GM18502 (cell line): ENCODE results near the gene POGZ.
"Not testable (repeated sequence)": the region's sequence is repeated elsewhere in the genome, so short reads cannot be mapped to it uniquely, and the experiment has no call there.

Experiments used
- ATAC-seq: cut with Tn5 transposase; IDR thresholded peaks from one replicate; pipeline ENCODE4 v1.9.1; 2021; ENCODE audit warnings: mild to moderate bottlenecking; ENCODE audit not compliant: unreplicated experiment, poor library complexity

Gene POGZ

DNA sequence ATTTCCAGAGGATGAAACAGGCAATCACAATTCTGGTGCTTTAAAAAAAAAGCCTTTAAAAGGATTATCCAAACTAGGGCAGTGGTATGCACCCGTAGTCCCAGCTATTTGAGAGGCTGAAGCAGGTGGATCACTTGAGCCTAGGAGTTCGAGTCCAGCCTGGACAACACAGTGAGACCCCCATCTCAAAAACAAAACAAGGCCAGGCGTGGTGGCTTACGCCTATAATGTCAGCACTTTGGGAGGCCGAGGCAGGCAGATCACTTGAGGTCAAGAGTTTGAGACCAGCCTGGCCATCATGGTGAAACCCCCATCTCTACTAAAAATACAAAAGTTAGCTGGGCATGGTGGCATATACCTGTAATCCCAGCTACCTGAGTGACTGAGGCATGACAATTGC is 25.5 kb downstream of the POGZ start:
- not testable (repeated sequence) for ATAC-seq

DNA sequence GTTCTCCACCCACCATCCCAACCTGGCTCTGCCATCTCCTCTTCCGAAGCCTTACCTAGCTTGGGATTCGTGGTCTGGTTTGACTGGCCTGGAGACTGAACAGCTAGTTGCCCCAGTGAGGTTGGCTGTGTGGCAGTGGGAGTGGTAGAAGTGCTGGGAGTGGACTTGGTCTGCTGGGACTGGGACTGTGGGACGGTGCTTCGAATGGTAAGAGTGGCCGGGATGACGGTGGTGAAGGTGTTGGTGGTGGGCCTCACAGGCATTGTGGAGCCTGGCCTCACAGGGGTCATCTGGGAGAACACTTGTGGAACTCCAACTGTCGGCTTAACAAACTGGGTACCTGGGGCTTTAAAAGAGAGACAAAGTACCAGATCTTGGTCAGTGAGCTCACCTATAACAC is 31.2 kb downstream of the POGZ start:
- ATAC-seq = no peak

DNA sequence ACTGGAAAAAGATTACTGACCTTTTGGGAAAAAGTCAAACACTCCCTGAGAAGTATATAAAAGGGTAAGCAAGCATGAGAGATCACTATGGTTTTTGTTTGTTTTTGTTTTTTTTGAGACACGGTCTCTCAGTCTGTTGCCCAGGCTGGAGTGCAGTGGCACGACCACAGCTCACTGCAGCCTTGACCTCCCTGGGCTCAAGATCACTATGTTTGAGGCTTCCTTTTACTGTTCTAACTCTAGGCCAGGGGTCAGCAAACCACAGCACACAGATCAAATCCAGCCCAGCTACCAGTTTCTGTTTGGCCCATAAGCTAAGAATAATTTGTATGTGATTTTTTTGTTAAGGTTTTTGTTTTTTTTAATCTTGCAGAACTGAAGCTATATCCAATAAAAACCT is 34.2 kb downstream of the POGZ start:
- no peak for ATAC-seq

DNA sequence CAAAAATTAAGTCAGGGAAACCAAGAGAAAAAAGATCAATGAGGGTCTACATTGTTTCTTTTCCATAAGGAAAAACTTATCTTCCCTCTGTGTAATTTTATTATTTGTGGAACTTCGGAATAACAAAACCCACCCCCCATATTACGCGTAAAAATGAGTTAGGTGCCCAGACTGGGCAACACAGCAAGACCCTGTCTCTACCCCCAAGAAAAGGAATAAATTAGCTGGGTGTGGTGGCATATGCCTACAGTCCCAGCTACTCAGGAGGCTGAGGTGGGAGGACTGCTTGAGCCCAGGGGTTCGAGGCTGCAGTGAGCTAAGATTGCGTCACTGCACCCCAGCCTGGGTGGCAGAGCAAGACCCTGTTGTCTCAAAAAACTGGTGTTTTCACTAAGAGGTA is 39.5 kb downstream of the POGZ start:
- no peak for ATAC-seq

DNA sequence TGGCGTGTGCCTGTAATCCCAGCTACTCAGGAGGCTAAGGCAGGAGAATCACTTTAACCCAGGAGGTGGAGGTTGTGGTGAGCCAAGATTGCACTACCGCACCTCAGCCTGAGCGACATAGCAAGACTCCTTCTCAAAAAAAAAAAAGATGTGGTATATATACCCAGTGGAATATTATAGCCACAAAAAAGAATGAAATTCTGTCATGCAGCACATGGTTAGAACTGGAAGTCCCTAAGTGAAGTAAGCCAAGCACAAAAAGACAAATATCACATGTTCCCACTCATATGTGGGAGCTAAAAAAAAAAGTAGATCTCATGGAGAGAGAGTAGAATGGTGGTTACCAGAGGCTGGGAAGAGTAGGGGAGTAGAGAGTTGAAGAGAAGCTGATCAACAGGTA is 41.2 kb downstream of the POGZ start:
- ATAC-seq = no peak

DNA sequence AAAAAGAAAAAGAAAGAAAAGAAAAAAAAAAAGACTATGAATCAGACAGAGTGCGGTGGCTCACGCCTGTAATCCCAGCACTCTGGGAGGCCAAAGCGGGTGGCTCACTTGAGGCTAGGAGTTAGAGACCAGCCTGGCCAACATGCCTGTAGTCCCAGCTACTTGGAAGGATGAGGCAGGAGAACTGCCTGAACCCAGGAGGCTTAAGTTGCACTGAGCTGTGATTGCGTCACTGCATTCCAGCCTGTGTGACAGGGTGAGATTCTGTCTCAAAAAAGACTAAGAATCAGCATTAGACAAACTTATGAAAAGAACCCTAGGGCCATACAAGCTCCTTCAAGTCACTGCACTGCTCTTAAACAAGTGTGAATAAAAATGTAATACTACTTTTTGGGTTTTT is 43.1 kb downstream of the POGZ start:
- ATAC-seq = no peak

DNA sequence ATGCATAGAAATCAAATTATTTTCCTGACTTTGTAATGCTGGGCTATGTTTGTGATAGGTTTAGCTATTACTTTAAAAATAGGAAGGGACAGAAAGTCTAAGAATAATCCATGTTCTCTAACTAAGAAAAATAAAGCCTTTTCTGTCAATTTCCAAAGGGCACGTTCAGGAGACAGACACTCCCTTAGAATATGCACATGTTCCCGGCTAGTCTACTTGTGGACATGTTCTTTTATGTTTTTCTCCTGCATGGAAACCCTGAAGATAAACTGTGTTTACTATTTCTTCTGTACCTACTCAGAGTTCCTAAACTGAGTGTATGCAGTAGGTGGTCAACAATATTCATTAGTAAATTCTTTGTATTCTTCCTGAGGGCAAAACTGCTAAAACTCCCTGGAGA is 47.4 kb downstream of the POGZ start:
- no peak for ATAC-seq

DNA sequence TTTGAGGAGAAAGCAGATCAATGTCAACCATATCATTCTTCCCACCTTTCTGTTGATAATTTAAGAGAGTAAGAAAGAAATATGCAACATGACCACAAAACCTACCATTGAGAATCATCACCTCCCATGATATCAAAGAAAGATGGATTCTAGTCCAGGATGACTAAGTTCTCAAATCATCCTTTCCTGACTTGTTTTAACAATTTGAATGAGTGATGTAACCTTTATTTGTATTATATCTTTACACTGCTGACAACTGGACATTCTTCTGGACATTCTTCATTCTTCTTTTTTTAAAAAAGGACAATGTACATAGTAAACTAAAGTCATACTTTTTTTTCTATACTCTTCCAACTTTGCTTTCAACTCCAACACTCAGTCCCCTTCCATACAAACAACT is 50.4 kb downstream of the POGZ start:
- ATAC-seq = no peak

DNA sequence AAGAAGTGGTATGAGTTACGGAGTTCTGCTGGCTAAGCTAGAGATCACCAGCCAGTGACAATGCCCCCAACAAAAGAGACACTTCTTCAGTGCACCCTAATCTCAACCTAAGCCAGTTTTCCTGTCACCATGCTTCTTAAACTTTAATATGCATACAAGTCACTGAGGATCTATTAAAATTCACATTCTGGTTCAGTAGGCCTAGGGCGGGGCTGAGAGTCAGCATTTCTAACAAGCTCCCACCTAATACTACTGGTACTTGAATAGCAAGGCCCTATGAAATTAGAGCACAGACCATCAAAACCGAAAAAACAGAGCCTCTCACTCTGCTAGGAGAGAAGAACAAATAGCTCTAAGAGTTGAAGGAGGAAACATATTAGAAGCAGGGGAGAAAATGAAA is 52.0 kb downstream of the POGZ start:
- ATAC-seq = no peak

DNA sequence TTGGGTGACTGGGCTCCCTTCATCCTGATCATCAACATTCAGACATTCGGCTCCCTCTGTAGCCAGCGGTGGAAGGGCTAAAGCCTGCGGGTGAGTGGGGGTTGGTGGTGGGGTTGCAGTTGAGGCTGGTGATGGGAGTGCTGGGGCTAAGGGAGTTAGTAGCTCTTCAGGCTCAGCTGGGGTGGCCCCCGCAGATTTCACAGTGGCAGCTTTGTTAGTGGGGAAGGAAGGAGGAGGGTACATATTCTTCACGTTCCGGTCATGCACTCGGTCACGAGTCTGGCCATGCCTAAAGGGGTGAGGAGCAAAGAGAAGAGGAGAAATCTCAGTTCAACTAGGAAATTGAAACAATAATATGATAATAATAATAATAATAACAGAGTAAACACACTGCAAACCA is 53.1 kb downstream of the POGZ start:
- no peak for ATAC-seq

DNA sequence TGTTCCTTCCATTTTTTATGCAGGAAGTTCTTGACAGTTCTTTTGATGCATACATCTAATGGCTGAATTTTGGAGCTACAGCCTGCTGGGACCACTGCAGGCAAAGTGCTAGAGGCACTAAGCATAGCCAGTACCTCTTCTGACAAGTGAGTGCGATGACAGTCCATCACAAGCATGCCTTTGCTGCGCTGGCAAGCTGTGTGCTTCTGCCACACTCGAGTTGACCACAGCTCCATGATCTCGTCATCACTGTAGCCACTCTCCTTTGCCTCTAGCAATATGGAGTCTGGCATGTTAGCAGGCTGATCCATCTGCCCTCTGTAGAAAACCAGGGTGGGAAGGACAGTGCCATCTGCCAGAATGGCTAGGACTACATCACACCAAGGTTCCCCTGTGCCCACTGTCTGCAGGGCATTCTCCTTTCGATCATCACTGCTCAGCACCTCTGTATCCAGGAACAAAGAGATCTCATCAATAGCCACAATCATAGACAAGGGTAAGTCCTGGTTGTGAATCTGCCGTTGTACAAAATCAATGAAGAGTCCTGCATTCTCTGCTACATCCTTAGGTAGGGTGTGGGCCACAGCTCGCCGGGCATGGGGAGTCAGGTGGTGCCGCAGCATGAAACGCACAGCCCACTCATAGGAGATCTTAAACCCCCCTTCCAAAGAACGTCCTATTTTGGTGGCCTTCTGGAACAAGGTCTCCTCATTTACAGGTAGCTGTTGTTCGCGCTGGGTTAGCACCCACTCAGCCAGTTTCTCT is 53.9 kb downstream of the POGZ start:
- ATAC-seq = no peak

DNA sequence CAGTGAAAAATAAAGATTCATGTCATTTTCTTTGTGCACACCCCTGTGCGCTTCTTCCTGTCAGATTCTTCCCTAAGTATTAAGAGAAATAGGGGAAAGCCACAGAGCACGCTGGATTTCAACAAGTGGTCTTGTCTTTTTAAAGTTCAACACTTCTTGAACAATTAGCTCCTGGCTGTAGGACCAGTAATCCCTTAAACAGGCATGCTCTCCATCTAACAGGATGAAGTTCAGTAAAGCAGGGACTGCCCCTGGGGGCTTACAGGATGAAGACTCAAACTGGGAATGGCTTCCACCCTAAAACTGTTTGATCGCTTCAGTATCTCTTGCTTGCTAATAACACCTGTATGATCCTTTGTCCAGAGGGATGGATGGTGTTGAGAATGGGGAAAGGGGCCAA is 55.7 kb downstream of the POGZ start:
- ATAC-seq = no peak

DNA sequence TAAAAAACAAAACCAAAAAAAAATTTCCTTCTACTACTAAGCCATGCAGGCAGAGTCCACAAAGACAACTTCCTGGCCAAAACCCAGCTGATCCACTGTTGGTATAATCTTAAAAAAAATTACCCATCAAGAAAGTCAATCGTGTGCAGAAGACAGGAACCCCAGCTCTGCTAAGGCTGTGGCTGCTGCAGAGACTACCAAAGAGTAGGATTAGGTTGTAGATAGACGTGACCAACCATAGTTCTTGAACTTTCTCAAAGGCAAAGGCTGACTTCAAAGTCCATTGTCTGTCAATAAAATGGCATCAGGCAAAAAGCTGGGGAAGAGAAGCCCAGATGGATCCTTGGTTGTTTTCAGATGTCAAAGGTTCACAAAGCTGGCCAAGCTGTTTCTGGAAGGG is 56.5 kb downstream of the POGZ start:
- no peak for ATAC-seq

DNA sequence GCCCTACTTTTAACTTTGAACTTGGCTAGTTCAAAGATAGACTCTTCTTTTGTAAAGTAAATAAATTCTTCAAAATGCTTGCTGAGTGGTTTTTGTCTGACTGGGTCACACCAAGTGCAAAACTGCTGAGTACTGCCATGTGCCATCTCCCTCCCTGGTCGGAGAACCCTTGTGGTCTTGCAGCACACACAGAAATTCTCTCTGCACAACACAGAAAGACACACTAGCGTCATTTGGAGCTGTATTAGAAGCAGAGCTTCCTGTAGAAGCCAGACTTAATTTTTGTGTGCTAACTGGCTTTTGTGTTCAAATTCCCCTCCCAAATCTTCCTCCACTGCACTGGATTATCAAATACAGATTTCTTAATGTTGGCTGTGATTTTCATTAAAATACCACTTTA is 57.4 kb downstream of the POGZ start:
- no peak for ATAC-seq

DNA sequence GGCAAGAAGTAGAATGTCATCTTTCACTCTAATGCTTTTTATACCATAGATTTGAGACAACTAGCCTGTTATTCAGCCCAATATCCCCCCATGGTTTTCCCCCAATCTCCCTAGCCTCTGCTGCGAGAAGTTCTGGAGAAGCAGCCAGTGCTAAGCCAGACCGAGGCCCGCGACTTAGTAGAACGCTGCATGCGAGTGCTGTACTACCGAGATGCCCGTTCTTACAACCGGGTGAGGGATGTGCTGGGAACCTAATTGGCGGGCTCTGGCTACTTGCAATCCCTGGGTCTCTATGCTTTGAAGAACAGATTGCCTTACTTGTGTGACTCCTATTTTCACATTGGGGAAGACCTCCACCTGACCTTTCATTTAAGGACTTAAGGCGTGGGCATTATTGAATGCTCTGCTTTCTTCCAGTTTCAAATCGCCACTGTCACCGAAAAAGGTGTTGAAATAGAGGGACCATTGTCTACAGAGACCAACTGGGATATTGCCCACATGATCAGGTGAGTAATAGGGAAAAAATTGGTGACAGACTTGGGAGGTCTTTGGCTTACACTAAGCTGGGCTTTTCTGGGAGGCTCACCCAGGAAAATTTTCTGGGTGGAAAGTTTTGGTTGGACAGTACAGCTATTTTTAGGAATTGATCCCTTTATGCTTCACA is 58.0 kb downstream of the POGZ start:
- ATAC-seq = no peak

DNA sequence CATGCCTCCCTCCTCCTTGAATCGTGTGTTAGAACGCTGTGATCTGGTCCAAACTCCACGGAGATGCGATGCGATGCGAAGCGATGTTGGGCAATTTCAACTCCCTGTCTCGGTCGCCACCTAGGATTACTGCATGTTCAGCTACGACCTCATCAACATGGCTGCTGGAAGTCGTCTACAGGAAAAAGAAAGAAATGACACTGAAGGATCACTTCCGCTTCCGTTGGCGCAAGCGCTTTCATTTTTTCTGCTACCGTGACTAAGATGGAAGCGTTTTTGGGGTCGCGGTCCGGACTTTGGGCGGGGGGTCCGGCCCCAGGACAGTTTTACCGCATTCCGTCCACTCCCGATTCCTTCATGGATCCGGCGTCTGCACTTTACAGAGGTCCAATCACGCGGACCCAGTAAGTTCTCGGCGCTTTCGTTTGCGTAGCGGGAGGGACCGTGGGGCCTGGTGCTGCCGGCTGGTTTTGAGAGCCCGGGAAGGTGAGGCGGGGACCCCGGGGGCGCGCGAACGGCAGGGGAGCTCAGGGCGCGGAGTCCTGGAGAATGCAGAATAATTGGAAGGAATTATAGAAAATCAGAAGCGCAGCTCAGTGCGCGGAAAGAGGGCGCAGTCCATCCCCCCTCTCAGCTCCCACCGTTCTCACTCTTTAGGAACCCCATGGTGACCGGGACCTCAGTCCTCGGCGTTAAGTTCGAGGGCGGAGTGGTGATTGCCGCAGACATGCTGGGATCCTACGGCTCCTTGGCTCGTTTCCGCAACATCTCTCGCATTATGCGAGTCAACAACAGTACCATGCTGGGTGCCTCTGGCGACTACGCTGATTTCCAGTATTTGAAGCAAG is 59.7 kb downstream of the POGZ start, which contains the start of gene PSMB4:
TSS of gene PSMB4 (plus strand) at position 250 of the 848 bp plus-strand sequence. CDS start at position 265, 15 bp downstream.
- ATAC-seq = peak; percentile 85

DNA sequence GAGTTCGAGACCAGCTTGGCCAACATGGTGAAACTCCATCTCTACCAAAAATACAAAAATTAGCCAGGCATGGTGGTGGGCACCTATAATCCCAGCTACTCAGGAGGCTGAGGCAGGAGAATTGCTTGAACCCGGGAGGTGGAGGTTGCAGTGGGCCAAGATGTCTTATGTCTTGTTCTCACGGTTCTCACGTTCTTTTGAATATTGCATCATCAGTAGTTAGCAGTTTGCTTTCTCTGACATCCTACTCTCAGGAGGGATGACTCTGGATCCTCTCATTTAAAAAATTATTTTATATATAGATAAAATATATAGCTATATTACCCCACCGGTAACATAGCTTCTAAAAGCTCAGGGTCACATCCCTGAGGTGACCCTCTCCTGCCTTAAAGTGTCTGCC is 63.0 kb downstream of the POGZ start:
- not testable (repeated sequence) for ATAC-seq

DNA sequence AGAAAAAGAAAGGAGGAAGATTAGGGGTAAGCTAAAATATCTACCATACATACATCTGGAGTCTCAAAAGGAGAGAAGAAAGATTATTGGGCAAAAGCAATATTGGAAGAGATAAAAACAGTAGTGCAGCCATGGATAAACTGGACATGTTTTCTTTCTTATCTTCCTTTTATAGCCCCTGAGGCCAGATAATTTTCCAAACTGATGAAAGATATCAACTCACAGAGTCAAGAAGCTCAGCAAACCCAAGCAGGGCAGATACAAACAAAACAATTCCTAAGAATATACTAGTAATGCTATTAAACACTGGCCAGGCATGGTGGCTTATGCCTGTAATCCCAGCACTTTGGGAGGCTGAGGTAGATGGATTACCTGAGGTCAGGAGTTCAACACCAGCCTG is 65.7 kb downstream of the POGZ start:
- no peak for ATAC-seq

DNA sequence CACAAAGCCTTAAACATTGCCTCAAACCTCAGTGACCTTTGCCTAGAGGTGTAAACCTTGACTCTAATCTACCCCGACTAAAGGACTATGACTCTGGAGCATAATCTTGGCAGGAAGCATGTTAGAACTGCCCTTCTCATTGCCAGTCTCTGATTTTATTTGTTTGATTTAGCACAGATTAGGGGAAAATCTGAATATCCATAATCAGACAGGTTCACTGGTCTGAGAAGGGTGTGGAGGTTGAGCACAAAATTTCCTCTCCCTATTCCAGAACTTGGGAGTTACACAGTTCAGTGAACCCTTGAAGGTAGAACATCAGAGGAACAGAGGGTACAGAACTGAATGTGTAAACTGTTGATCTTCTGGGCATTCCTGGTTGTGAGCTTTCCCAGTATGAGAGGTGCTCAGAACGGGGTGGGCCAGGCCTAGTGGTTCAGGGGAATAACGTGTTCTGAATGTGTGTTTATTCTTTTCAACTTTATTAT is 68.2 kb downstream of the POGZ start:
- ATAC-seq = no peak

DNA sequence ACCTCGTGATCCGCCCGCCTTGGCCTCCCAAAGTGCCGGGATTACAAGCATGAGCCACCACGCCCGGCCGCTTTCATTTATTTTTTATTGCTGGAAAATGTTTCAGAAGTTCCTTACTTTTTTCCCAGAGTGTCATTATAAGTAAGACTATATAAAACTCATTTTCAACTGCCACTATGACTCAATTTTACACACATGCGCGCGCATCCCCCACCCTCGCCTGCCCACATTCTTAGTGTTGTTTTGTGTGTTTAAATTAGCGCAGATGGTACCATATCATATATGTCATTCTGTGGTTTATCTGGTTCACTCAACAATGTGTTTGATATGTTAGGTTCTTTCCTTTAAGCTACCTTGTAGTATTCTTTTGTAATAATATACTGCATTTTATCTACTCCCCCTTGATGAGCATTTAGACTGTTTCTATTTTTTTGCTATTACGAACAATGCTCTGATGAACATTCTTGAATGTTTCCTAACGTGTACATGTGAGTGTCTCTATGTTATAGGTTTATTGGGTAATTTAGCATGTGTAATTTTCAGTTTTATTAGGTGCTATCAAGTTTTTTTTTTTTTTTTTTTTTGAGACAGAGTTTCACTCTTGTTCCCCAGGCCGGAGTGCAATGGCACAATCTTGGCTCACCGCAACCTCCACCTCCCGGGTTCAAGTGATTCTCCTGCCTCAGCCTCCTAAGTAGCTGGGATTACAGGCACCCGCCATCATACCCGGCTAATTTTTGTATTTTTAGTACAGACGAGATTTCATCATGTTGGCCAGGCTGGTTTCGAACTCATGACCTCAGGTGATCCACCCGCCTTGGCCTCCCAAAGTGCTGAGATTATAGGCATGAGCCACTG is 68.8 kb downstream of the POGZ start:
- ATAC-seq = not testable (repeated sequence)
